Left cardiac atrium (tissue), 4 donors: ENCODE measurements around the gene SIDT1. TPM values are rescaled to one million over a fixed set of nuclear protein-coding genes. Genes with fewer than 3 reads are reported as not detected.
"Not testable (repeated sequence)": the region's sequence is repeated elsewhere in the genome, so short reads cannot be mapped to it uniquely, and the experiment has no call there.

Experiments
- ATAC-seq, 2 donors: fragments of 200-7000 bp; cut with Tn5 transposase; one replicate each; pipeline ENCODE4 v1.9.1; 2020; ENCODE audit warnings: mild to moderate bottlenecking in 2 of 2, moderate library complexity in 2 of 2
- DNase-seq: peaks from one replicate; pipeline ENCODE4 v3.0.0-alpha.2; 2020
- intact Hi-C, 2 donors: fragments of 100-400 bp; cut with DNase I; formaldehyde crosslinking; loops; one replicate each; pipeline versions ENCODE4 v1.14.1 to v1.15.1; 2022 to 2023
- total RNA-seq, 2 donors: library from RNA; stranded (reverse); fragmentation: NEBNext Ultra II Directional; extraction: Animal tissue kit (Norgen Biotek cat#: 25700); gene quantifications; one replicate each; pipeline ENCODE4 v1.2.1, GENCODE V29; 2021
- donor health status: DM: no; HTN: yes; CAD: no.
- donor health status: DM: no; HTN: yes; CAD: no; lungs with severe emphysema.
- donor health status: DM: yes; HTN: yes; CAD: no.
- donor health status: Dilated cardiomyopathy.

Gene SIDT1
- total RNA-seq, 2 donors from 2014 or later = 0.71 to 0.79 TPM

GRCh38 chr3:113625834-113626233 is 93.5 kb downstream of the SIDT1 start:
- peak in 1 of 2 donors; percentile 28 for ATAC-seq
- DNase-seq = no peak
- intact Hi-C loops = loop anchor here (1.0 to 10.0 kb wide), 2 partner anchors 131 kb away; no protein-coding TSS in a partner anchor

DNA sequence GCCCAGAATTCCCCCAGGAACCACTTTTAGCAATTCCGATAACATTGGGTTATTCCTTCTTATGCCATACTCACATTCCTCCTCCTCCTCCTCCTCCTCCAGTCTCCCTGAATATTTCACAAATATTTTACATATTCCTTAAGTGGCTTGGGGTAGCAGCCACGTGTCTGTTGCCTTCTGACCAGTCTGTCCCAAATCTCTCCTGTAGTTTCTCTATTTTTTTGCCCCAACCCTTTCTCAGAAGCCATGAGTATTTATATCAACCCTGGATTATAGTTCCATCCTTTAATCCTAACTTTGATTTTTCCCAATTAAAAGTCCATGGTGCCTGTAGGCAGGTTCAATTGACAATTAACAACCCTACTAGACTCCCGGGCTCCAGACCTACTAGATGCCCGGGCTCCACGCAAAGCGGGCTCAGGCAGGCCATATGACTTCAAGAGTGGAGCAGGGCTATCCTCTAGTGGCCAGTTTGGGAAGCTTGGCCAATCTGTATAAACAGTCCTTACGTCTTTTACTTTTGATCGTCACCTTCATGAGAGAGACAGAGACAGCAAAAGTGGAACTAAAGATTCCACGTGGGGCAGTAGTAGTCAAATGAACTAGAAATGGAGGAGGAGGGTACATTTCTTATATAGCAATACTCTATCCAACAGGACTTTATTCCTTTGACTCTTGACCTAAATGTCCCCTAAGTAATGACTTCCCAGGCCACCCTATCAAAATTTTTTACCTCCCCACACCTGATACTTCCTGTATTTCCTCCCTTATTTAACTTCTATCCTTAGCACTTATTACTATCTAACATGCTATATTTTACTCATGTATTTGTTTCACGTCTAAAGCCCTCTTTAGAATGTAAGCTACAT is 94.4 kb downstream of the SIDT1 start:
- intact Hi-C loops = loop anchor here (1.0 to 10.0 kb wide), 2 partner anchors 131 to 132 kb away; no protein-coding TSS in a partner anchor
- ATAC-seq (peak; percentile 90 to 93), DNase-seq (peak; percentile 57)

GRCh38 chr3:113628316-113628715 is 96.0 kb downstream of the SIDT1 start:
- no peak for DNase-seq

GRCh38 chr3:113628788-113629187 is 96.4 kb downstream of the SIDT1 start:
- no peak for DNase-seq
- ATAC-seq = no peak
- intact Hi-C loops = loop anchor here in 1 of 2 donors (10.0 kb wide), 1 partner anchor 134 kb away; no protein-coding TSS in a partner anchor

More at GRCh38 chr3:113628316-113628715, 96.0 kb downstream of the SIDT1 start:
- intact Hi-C loops = loop anchor here in 1 of 2 donors (10.0 kb wide), 1 partner anchor 134 kb away; no protein-coding TSS in a partner anchor
- ATAC-seq = no peak

DNA sequence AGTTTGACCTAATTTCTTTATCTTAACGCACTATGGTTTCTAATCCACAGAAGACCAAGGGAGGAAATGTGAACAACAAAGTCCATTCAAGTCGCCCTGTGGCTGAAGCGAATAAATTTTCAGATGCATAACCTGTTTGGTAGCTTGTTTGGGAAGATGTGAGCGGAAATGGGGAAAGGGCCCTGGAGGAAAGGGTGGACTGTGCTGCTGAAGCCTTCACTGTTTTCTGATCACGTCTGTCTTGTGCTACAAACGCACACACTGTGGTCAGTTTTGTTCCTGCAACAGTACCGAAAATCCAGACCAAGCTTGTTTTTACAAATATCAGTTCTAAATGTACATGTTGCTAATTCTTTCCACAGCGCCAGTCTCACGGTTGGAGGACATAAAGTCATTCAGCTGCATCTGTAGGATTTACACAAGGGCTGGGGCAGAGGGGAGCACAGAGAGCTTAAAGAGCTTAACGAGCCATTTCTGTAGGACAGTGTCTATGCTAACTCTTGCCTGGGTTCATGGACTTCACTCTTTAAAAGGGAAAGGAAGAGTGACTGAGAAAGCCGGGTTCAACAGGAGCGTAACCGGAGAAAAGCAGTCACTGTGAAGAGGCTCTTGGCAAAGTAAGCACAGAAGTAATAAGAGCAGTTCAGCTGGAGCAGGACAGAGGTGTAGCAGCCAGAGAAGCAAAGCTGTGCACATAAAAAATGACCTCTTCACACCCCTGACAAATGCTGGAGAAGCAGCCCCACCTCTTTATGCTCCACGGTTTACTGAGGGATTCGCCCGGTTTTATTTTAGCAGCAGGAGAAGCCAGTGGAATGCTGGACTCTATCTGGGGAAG is 97.4 kb downstream of the SIDT1 start:
- DNase-seq (no peak), ATAC-seq (peak in 1 of 2 donors; percentile 32)
- intact Hi-C loops = loop anchor here in 1 of 2 donors (10.0 kb wide), 1 partner anchor 135 kb away; no protein-coding TSS in a partner anchor

GRCh38 chr3:113630956-113631542 is 98.7 kb downstream of the SIDT1 start:
- ATAC-seq (no peak), DNase-seq (no peak)
- intact Hi-C loops = no loop called here

GRCh38 chr3:113631573-113631972 is 99.2 kb downstream of the SIDT1 start:
- no peak for DNase-seq
- ATAC-seq = no peak
- intact Hi-C loops = no loop called here

GRCh38 chr3:113634782-113635474 is 102.6 kb downstream of the SIDT1 start:
- intact Hi-C loops = no loop called here

GRCh38 chr3:113636034-113636433 is 103.7 kb downstream of the SIDT1 start:
- DNase-seq, intact Hi-C loops, ATAC-seq: not testable (repeated sequence)

More at GRCh38 chr3:113634782-113635474, 102.6 kb downstream of the SIDT1 start:
- ATAC-seq (no peak), DNase-seq (no peak)

- no peak for ATAC-seq
- intact Hi-C loops = no loop called here
Measured at GRCh38 chr3:113637756-113638155, 105.4 kb downstream of the SIDT1 start.

GRCh38 chr3:113638910-113639309 is 106.6 kb downstream of the SIDT1 start:
- DNase-seq (no peak), ATAC-seq (no peak)
- intact Hi-C loops = no loop called here

More at GRCh38 chr3:113637756-113638155, 105.4 kb downstream of the SIDT1 start:
- DNase-seq = no peak

DNA sequence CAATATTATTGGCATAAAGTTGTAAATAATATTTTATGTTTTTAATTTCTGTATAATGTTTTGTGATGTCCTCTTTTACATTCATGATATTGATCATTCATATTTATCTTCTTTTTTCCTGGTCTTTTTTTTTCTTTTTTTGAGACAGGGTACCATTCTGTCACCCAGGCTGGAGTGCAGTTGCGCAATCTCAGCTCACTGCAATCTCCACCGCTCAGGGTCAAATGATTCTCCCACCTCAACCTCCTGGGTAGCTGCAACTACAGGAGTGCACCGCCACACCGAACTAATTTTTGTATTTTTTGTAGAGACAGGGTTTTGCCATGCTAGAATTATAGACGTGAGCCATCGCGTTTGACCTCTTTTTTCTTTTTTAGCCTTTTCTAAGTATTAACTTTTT is 111.2 kb downstream of the SIDT1 start:
- ATAC-seq (no peak), DNase-seq (no peak)
- intact Hi-C loops = no loop called here

DNA sequence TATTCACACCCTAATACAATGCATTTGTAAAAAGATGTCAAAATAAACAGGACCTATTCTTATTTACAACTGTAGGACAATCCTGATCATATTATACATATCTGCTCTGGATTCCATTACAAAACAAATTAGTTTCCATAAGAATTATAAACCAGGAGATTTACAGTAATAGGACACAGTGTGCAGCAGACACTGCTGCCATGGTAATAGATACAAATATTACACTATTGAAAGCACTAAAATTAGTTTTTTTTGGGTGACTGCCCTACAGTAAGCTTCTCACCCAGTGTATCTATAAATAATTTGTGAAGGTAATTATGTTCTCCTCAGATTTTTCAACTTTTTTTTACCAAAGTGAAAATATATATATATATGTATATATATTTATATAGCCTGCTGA is 116.2 kb downstream of the SIDT1 start:
- intact Hi-C loops = no loop called here

GRCh38 chr3:113649174-113649845 is 117.0 kb downstream of the SIDT1 start:
- ATAC-seq (no peak), DNase-seq (no peak)
- intact Hi-C loops = no loop called here

More for the DNA sequence above, 116.2 kb downstream of the SIDT1 start:
- DNase-seq (no peak), ATAC-seq (no peak)

- intact Hi-C loops = no loop called here
- ATAC-seq = no peak
- DNase-seq = no peak
Measured at GRCh38 chr3:113654310-113654709, 122.0 kb downstream of the SIDT1 start.

- intact Hi-C loops = no loop called here
- ATAC-seq (peak; percentile 53 to 72), DNase-seq (no peak)
Measured at GRCh38 chr3:113654851-113655250, 122.5 kb downstream of the SIDT1 start.

DNA sequence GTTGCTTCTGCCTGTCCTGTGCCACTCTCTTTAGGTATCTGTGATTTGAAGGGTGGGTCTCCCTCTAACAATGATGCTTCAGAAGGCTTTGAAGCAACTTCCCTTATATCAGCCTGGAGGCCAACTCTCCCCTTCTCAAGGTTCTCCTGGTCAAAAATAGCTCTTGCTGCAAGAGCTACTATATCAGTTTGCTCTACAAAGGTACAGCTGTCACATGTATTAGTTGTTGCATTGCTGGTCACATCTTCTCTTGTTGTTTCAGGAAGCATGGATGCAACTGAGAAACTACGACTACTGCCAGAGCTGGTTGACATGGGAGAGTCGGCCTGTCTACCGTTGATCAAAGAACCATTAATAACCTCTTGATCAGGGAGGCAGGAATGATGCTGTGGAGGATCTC is 125.8 kb downstream of the SIDT1 start:
- intact Hi-C loops = no loop called here
- no peak for DNase-seq
- no peak for ATAC-seq

GRCh38 chr3:113659101-113659541 is 126.8 kb downstream of the SIDT1 start:
- intact Hi-C loops = no loop called here
- DNase-seq (no peak), ATAC-seq (no peak)
